K562 (cell line): ENCODE measurements around the gene TBL2. TPM values are rescaled to one million over a fixed set of nuclear protein-coding genes. Genes with fewer than 3 reads are reported as not detected.

Experiments
- CHCHD3 ChIP-seq: fragments of 250-450 bp; sonication (Bioruptor Pico); IDR thresholded peaks from 2 replicates; pipeline ENCODE4 v2.1.2; 2022; ENCODE audit warnings: mild to moderate bottlenecking
- ETV5 ChIP-seq: sonication (generic); formaldehyde crosslinking; IDR thresholded peaks from 2 replicates; pipeline ENCODE4 v1.4.0; 2020; ENCODE audit warnings: low read depth, mild to moderate bottlenecking, missing genetic modification reagents
- FOXA1 ChIP-seq: fragments of 450-650 bp; IDR thresholded peaks from 2 replicates; pipeline ENCODE4 v1.6.1; 2016; ENCODE audit warnings: mild to moderate bottlenecking, borderline replicate concordance
- HINFP ChIP-seq: fragments of 450-650 bp; conservative IDR thresholded peaks from 2 replicates; pipeline ENCODE4 v1.6.1; 2016; ENCODE audit warnings: missing genetic modification characterization, low read depth, mild to moderate bottlenecking, control low read depth, missing compliant biosample characterization
- HNRNPH1 ChIP-seq: fragments of 200-400 bp; formaldehyde crosslinking; optimal IDR thresholded peaks from 2 replicates; pipeline ENCODE3; 2017; ENCODE audit warnings: low read depth, mild to moderate bottlenecking, low read length, moderate library complexity
- JUND ChIP-seq, 2 experiments: IDR thresholded peaks; 2 replicates in 1 of 2; 3 replicates in 1 of 2; pipeline ENCODE4 v1.6.1; 2011; ENCODE audit warnings: borderline replicate concordance in 2 of 2, low read depth in 2 of 2, low read length in 2 of 2, improper control_type of control experiment in 1 of 2, missing biosample characterization in 1 of 2, missing genetic modification characterization in 1 of 2, missing genetic modification reagents in 1 of 2
- MAFK ChIP-seq: IDR thresholded peaks from 2 replicates; pipeline ENCODE4 v1.6.1; 2011; ENCODE audit warnings: low read length, improper control_type of control experiment
- MAZ ChIP-seq, 2 experiments: fragments of 450-650 bp in 1 of 2; sonication (generic) in 1 of 2; formaldehyde crosslinking; IDR thresholded peaks in 1 of 2; conservative IDR thresholded peaks in 1 of 2; 2 replicates each; pipeline versions ENCODE4 v1.4.0 to v1.5.0; 2020; ENCODE audit warnings: mild to moderate bottlenecking in 1 of 2, missing genetic modification reagents in 1 of 2
- MECOM ChIP-seq: fragments of 250-450 bp; sonication (Bioruptor Pico); IDR thresholded peaks from 2 replicates; pipeline ENCODE4 v1.8.0; 2022; ENCODE audit warnings: inconsistent platforms
- POU5F1 ChIP-seq: fragments of 150-350 bp; IDR thresholded peaks from 2 replicates; pipeline ENCODE4 v1.6.1; 2014; ENCODE audit warnings: borderline replicate concordance, low read length, low read depth, mild to moderate bottlenecking; ENCODE audit not compliant: partially characterized antibody
- RREB1 ChIP-seq: fragments of 250-450 bp; sonication (Bioruptor Pico); IDR thresholded peaks from 2 replicates; pipeline ENCODE4 v1.4.0; 2020
- SP2 ChIP-seq: IDR thresholded peaks from 2 replicates; pipeline ENCODE4 v1.6.1; 2011; ENCODE audit warnings: mild to moderate bottlenecking, low read depth, low read length, moderate library complexity; ENCODE audit not compliant: poor library complexity, severe bottlenecking; ENCODE audit errors: extremely low read depth
- TEAD1 ChIP-seq, 2 experiments: fragments of 450-650 bp in 1 of 2; sonication (generic) in 1 of 2; formaldehyde crosslinking; IDR thresholded peaks; 2 replicates each; pipeline versions ENCODE4 v1.4.0 to v1.8.0; 2020 to 2022; ENCODE audit warnings: mild to moderate bottlenecking in 2 of 2, missing genetic modification reagents in 1 of 2
- ZBTB12 ChIP-seq: fragments of 250-450 bp; sonication (Bioruptor Pico); IDR thresholded peaks from 2 replicates; pipeline ENCODE4 v1.4.0; 2020
- ZNF282 ChIP-seq: sonication (generic); formaldehyde crosslinking; IDR thresholded peaks from 2 replicates; pipeline ENCODE4 v1.8.1; 2023; ENCODE audit warnings: missing genetic modification reagents
- ZNF584 ChIP-seq: fragments of 200-800 bp; sonication (Bioruptor generic); IDR thresholded peaks from 2 replicates; pipeline ENCODE4 v1.6.1; 2016; ENCODE audit warnings: low read depth, mild to moderate bottlenecking, missing genetic modification characterization, missing compliant biosample characterization
- ZNF589 ChIP-seq: fragments of 200-800 bp; sonication (Bioruptor generic); IDR thresholded peaks from 2 replicates; pipeline ENCODE4 v1.6.1; 2016; ENCODE audit warnings: low read depth, missing genetic modification characterization, missing compliant biosample characterization
- polyA plus RNA-seq, 8 experiments: library from polyadenylated mRNA; depleted of rRNA in 4 of 8; stranded (reverse) in 5 of 8; unstranded in 3 of 8; fragments of >200 nt; fragmentation: Nextera tagmentation in 2 of 8; fragmentation: Illumina TruSeq in 1 of 8; extraction: Ambion mirVana in 2 of 8; extraction: Trizol in 1 of 8; gene quantifications; 2 replicates each; pipeline versions ENCODE4 v1.2.1 to v1.2.3, GENCODE V29; 2011 to 2014; ENCODE audit warnings: inconsistent platforms in 1 of 8, missing spikeins in 1 of 8
- total RNA-seq, 7 experiments: library from RNA; depleted of rRNA in 6 of 7; stranded (reverse); fragments of >200 nt in 6 of 7; fragmentation: Illumina TruSeq in 2 of 7; extraction: Trizol in 2 of 7; gene quantifications; 2 replicates each; pipeline versions ENCODE4 v1.2.1 to v1.2.3, GENCODE V29; 2011 to 2021; ENCODE audit warnings: low replicate concordance in 1 of 7

TBL2 gene
- total and polyA plus RNA-seq, 9 of the 15 experiments (the other 6 are each of a cell fraction or from before 2014, with no cell fraction given), result 2.5 to 123 (median 49.2) TPM

GRCh38 chr7:73622909-73623797 lies 44.8 kb upstream of the TBL2 start (continued):
- TF ChIP-seq CHCHD3 (CRISPR knock-in tag) (no peak), ETV5 (no peak; the same call in 1 of the 2 replicates), RREB1 (CRISPR knock-in tag) (no peak), TEAD1 (CRISPR knock-in tag; IDR thresholded peaks at IDR 0.05) (0 out of 4 replicates have a peak, but pooled peaks of 1 of the 2 experiments have one; percentile 65), JUND (IDR thresholded peaks at IDR 0.05; ENCODE audit: borderline replicate concordance, low read depth, low read length) (no peak), JUND (tag; IDR thresholded peaks at IDR 0.05; ENCODE audit: borderline replicate concordance, low read depth, low read length) (no peak), ZNF282 (no peak), ZBTB12 (CRISPR knock-in tag) (no peak), ZNF584 (no peak), FOXA1 (no peak), MAFK (no peak), MAZ (CRISPR knock-in tag; conservative IDR thresholded peaks at IDR 0.05 in 1 of 2, IDR thresholded peaks at IDR 0.05 in 1 of 2) (peak; percentile 63 to 90; a peak in 3 of 4 replicates), MECOM (CRISPR knock-in tag) (no peak), ZNF589 (CRISPR knock-in tag) (no peak), HINFP (tag) (no peak), POU5F1 (no peak), HNRNPH1 (no peak), SP2 (no peak)
